DMS 273 (cell line): ENCODE measurements around the gene PTPN22.

ENCODE experiments used
- DNase-seq: peaks from one replicate; lab custom pipeline; 2025; ENCODE audit not compliant: unreplicated experiment; lab: John Stamatoyannopoulos, UW

The PTPN22 gene

GRCh38 chr1:113887402-113888175 lies 16.1 kb upstream of the PTPN22 start, which contains the start of gene BCL2L15:
Gene BCL2L15, minus strand, starts transcription at chr1:113887581. Its CDS starts 206 bp downstream, at chr1:113887375.
- DNase-seq = no peak

- no peak for DNase-seq
These were observed 15.2 kb upstream of the PTPN22 start for GRCh38 chr1:113886417-113887401.

GRCh38 chr1:113881661-113882060 lies 10.1 kb upstream of the PTPN22 start:
- DNase-seq = peak; percentile 7

GRCh38 chr1:113879739-113880038 lies 8.2 kb upstream of the PTPN22 start:
- no peak for DNase-seq

GRCh38 chr1:113876176-113876575 lies 4.7 kb upstream of the PTPN22 start:
- DNase-seq = no peak

GRCh38 chr1:113875714-113876113 lies 4.2 kb upstream of the PTPN22 start:
- peak; percentile 63 for DNase-seq

- peak; percentile 9 for DNase-seq
These were observed 2.7 kb upstream of the PTPN22 start for GRCh38 chr1:113874012-113874879.

- no peak for DNase-seq
These were observed 865 bp upstream of the PTPN22 start for GRCh38 chr1:113872219-113872935.

- no peak for DNase-seq
These were observed 734 bp downstream of the PTPN22 start for GRCh38 chr1:113870778-113871177.

GRCh38 chr1:113868387-113869083 lies 3.0 kb downstream of the PTPN22 start:
- DNase-seq = no peak

- DNase-seq = no peak
These were observed 9.9 kb downstream of the PTPN22 start for GRCh38 chr1:113861641-113862040.

GRCh38 chr1:113860891-113861290 lies 10.6 kb downstream of the PTPN22 start:
- no peak for DNase-seq

GRCh38 chr1:113859478-113860175 lies 11.9 kb downstream of the PTPN22 start:
- no peak for DNase-seq

- no peak for DNase-seq
These were observed 12.5 kb downstream of the PTPN22 start for GRCh38 chr1:113858982-113859381.

- DNase-seq = no peak
These were observed 13.1 kb downstream of the PTPN22 start for GRCh38 chr1:113858418-113858817.

- DNase-seq = no peak
These were observed 13.7 kb downstream of the PTPN22 start for GRCh38 chr1:113857776-113858175.

- DNase-seq = no peak
These were observed 15.1 kb downstream of the PTPN22 start for GRCh38 chr1:113856401-113856790.

GRCh38 chr1:113855630-113856400 lies 15.7 kb downstream of the PTPN22 start:
- no peak for DNase-seq
